OCI-LY1 (cell line): ENCODE data around the gene MISFA.

Experiments
- CTCF ChIP-seq: fragments of 200-600 bp; sonication (generic), shearing (Covaris generic); IDR thresholded peaks from 2 replicates; pipeline ENCODE4 v1.5.1; 2017; ENCODE audit warnings: mild to moderate bottlenecking, antibody characterized with exemption, low read length, moderate library complexity, mixed read lengths
- EZH2 ChIP-seq: fragments of 200-600 bp; sonication (generic), shearing (Covaris generic); IDR thresholded peaks from 2 replicates; pipeline ENCODE4 v1.8.0; 2017; ENCODE audit warnings: borderline replicate concordance, mixed run types, mild to moderate bottlenecking, antibody characterized with exemption, low read length, moderate library complexity, mixed read lengths

GRCh38 chr11:18590571-18590970, 9.0 kb upstream of the MISFA start:
- TF ChIP-seq CTCF (no peak), EZH2 (no peak)
